ENCODE measurements around the gene HPCA.

- TF ChIP-seq, protein P1, sequence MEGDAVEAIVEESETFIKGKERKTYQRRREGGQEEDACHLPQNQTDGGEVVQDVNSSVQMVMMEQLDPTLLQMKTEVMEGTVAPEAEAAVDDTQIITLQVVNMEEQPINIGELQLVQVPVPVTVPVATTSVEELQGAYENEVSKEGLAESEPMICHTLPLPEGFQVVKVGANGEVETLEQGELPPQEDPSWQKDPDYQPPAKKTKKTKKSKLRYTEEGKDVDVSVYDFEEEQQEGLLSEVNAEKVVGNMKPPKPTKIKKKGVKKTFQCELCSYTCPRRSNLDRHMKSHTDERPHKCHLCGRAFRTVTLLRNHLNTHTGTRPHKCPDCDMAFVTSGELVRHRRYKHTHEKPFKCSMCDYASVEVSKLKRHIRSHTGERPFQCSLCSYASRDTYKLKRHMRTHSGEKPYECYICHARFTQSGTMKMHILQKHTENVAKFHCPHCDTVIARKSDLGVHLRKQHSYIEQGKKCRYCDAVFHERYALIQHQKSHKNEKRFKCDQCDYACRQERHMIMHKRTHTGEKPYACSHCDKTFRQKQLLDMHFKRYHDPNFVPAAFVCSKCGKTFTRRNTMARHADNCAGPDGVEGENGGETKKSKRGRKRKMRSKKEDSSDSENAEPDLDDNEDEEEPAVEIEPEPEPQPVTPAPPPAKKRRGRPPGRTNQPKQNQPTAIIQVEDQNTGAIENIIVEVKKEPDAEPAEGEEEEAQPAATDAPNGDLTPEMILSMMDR (optimal IDR thresholded peaks at IDR 0.05 in 1 of 3, IDR thresholded peaks at IDR 0.05 in 1 of 3, conservative IDR thresholded peaks at IDR 0.05 in 1 of 3; ENCODE audit: extremely low read depth in 1 of 3, insufficient read depth in 2 of 3, low read length in 3 of 3), result no peak
- no peak for TF ChIP-seq EZH2 (IDR thresholded peaks at IDR 0.05; ENCODE audit: low read length)
Measured at GRCh38 chr1:32937061-32937460, 50.8 kb downstream of the HPCA start.
